Glutamatergic neuron (in vitro differentiated cells): ENCODE results near the gene ACE. TPM values are rescaled to one million over a fixed set of nuclear protein-coding genes. Genes with fewer than 3 reads are reported as not detected.

Source experiments
- DNase-seq: peaks from one replicate; pipeline ENCODE4 v3.0.0; 2022
- H3K27ac Mint-ChIP-seq: one replicate; pipeline ENCODE4 v1.8.0; 2020; ENCODE audit warnings: mild to moderate bottlenecking, mixed read lengths, inconsistent platforms; ENCODE audit not compliant: unreplicated experiment
- H3K27me3 Mint-ChIP-seq: one replicate; pipeline ENCODE4 v1.8.0; 2020; ENCODE audit warnings: mild to moderate bottlenecking, moderate library complexity, mixed read lengths, inconsistent platforms; ENCODE audit not compliant: unreplicated experiment
- H3K36me3 Mint-ChIP-seq: one replicate; pipeline ENCODE4 v1.8.0; 2020; ENCODE audit warnings: mild to moderate bottlenecking, mixed read lengths, inconsistent platforms; ENCODE audit not compliant: unreplicated experiment
- H3K4me1 Mint-ChIP-seq: one replicate; pipeline ENCODE4 v1.8.0; 2020; ENCODE audit warnings: mild to moderate bottlenecking, low read depth, mixed read lengths, inconsistent platforms; ENCODE audit not compliant: unreplicated experiment
- H3K4me3 Mint-ChIP-seq: one replicate; pipeline ENCODE4 v1.8.0; 2020; ENCODE audit warnings: mild to moderate bottlenecking, mixed read lengths, inconsistent platforms; ENCODE audit not compliant: unreplicated experiment
- H3K9me3 Mint-ChIP-seq: one replicate; pipeline ENCODE4 v1.8.0; 2020; ENCODE audit warnings: mild to moderate bottlenecking, moderate library complexity, mixed read lengths, inconsistent platforms; ENCODE audit not compliant: unreplicated experiment
- total RNA-seq: library from RNA; stranded (reverse); fragmentation: NEBNext Ultra II Directional; extraction: Animal tissue kit (Norgen Biotek cat#: 25700); gene quantifications from one replicate; pipeline ENCODE4 v1.2.1, GENCODE V29; 2021; ENCODE audit not compliant: unreplicated experiment
- TF ChIP-seq, protein P1 (sequence below): fragments of 200-600 bp; sonication (generic); IDR thresholded peaks from one replicate; pipeline ENCODE4 v1.5.0; 2021; ENCODE audit not compliant: partially characterized antibody, unreplicated experiment

Gene ACE
- total RNA-seq, 1 donor from 2014 or later = 3.7 TPM

DNA sequence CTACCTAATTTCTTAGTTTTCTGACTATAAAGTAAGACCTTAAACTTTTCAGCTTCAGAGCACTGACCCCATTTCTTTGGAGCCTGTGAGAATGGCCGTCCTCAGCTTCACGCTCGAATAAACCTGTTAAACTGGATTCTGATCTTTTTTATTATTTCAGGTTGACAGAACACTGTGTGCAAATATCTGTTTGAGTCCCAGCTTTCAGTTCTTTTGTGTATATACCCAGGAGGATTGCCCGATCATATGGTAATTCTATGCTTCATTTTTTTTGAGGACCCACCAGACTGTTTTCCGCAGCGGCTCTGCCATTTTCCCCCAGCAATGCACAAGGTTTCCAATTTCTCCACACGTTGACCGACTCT, 26.5 kb downstream of the ACE start:
- Mint-ChIP-seq H3K36me3 (no peaks in the 10 kb centered on the region), H3K4me1 (peaks cover 4% of the 10 kb centered on the region), H3K4me3 (no peak overlapping the region), H3K9me3 (peaks cover 5% of the 10 kb centered on the region), H3K27ac (no peak overlapping the region), H3K27me3 (peaks cover 2% of the 10 kb centered on the region)
- no peak for DNase-seq
- TF ChIP-seq, protein P1, sequence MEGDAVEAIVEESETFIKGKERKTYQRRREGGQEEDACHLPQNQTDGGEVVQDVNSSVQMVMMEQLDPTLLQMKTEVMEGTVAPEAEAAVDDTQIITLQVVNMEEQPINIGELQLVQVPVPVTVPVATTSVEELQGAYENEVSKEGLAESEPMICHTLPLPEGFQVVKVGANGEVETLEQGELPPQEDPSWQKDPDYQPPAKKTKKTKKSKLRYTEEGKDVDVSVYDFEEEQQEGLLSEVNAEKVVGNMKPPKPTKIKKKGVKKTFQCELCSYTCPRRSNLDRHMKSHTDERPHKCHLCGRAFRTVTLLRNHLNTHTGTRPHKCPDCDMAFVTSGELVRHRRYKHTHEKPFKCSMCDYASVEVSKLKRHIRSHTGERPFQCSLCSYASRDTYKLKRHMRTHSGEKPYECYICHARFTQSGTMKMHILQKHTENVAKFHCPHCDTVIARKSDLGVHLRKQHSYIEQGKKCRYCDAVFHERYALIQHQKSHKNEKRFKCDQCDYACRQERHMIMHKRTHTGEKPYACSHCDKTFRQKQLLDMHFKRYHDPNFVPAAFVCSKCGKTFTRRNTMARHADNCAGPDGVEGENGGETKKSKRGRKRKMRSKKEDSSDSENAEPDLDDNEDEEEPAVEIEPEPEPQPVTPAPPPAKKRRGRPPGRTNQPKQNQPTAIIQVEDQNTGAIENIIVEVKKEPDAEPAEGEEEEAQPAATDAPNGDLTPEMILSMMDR = no peak

DNA sequence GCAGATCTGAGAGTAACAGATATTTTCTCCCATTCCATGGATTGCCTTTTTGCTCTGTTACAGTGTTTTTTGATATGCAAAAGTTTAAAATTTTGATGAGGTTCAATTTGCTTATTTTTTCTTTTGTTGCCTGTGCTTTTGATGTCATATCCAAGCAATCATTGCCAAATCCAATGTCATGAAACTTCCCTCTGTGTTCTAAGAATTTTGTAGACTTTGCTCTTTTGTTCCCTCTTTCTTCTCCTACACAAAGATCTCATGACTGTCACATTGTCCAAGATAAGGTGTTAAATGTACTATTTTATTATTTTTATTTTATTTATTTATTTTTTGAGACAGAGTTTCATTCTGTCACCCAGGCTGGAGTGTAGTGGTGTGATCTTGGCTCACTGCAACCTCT, 27.4 kb downstream of the ACE start:
- H3K36me3 Mint-ChIP-seq = no peaks in the 10 kb centered on the region
- peaks cover 2% of the 10 kb centered on the region for H3K27me3 Mint-ChIP-seq
- TF ChIP-seq, protein P1 = no peak
- H3K27ac Mint-ChIP-seq = no peak overlapping the region
- no peak overlapping the region for H3K4me3 Mint-ChIP-seq
- H3K4me1 Mint-ChIP-seq = peaks cover 4% of the 10 kb centered on the region
- no peak for DNase-seq
- peaks cover 5% of the 10 kb centered on the region for H3K9me3 Mint-ChIP-seq

DNA sequence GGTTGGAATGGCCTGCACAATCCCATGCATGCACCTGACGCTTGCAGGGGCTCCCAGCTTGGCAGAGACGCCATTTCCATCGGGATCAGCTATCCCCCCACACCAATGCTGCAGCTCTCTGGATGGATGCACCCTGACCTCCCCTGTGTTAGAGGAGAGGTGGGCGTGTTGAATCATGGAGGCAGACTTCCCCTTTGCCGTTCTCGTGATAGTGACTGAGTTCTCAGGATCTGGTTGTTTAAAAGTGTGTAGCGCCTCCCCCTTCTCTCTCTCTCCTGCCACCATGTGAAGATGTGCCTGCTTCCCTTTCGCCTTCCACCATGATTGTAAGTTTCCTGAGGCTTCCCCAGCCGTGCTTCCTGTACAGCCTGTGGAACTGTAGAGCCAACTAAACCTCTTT, 28.5 kb downstream of the ACE start:
- no peak for DNase-seq
- Mint-ChIP-seq H3K27me3 (peaks cover 5% of the 10 kb centered on the region), H3K9me3 (peaks cover 7% of the 10 kb centered on the region), H3K4me3 (no peak overlapping the region), H3K36me3 (no peaks in the 10 kb centered on the region), H3K4me1 (peaks cover 4% of the 10 kb centered on the region), H3K27ac (no peak overlapping the region)
- TF ChIP-seq, protein P1 = no peak

DNA sequence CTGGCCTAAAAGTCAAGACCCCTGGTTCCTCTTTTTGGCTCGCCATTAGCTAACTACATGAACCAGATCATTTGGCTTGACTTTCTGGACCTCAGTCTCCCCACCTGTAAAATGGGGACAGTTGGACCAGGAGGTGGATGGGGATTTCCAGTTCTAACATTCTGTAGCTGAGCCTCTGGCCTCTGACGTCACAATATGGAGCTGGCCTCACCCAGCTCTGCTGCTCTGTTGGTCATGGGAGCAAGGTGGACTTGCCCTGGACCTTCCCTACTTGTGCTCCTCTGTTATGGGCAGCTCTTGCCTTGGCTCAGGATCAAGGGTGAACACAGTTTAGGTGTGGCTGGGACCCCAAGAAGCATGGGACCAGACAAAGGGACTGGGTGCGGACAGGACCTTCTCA, 29.8 kb downstream of the ACE start:
- no peak overlapping the region for H3K4me3 Mint-ChIP-seq
- H3K27me3 Mint-ChIP-seq = peaks cover 3% of the 10 kb centered on the region
- no peak overlapping the region for H3K27ac Mint-ChIP-seq
- H3K4me1 Mint-ChIP-seq = peaks cover 4% of the 10 kb centered on the region
- TF ChIP-seq, protein P1 = no peak
- no peaks in the 10 kb centered on the region for H3K36me3 Mint-ChIP-seq
- no peak for DNase-seq
- H3K9me3 Mint-ChIP-seq = peaks cover 6% of the 10 kb centered on the region

DNA sequence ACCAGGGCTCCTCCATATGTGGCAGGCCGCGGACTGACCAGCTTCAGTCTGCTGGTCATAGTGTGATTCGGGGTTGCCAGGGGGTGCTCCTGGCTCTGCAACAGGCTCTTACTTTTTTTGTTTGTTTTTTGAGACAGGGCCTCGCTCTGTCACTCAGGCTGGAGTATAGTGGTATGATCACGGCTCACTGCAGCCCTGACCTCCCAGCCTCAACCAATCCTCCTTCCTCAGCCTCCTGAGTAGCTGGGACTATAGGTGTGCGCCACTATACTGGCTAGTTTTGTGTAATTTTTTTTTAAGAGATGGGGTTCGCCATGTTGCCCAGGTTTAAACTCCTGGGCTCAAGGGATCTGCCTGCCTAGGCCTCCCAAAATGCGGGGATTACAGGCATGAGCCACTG, 34.5 kb downstream of the ACE start:
- no peak overlapping the region for H3K27ac Mint-ChIP-seq
- TF ChIP-seq, protein P1 = no peak
- no peaks in the 10 kb centered on the region for H3K36me3 Mint-ChIP-seq
- H3K4me1 Mint-ChIP-seq = no peaks in the 10 kb centered on the region
- peaks cover 11% of the 10 kb centered on the region for H3K9me3 Mint-ChIP-seq
- no peak overlapping the region for H3K4me3 Mint-ChIP-seq
- H3K27me3 Mint-ChIP-seq = peaks cover 3% of the 10 kb centered on the region
- DNase-seq = no peak
